Lower lobe of right lung (tissue), 2 donors: Measurements from ENCODE around the gene TNPO3. TPM values are rescaled to one million over a fixed set of nuclear protein-coding genes. Genes with fewer than 3 reads are reported as not detected.

ENCODE experiments used
- ATAC-seq, 2 donors: fragments of 200-7000 bp; cut with Tn5 transposase; one replicate each; pipeline ENCODE4 v1.9.1; 2020 to 2022; ENCODE audit warnings: mild to moderate bottlenecking in 2 of 2, moderate library complexity in 2 of 2
- DNase-seq: peaks from one replicate; pipeline ENCODE4 v3.0.0-alpha.2; 2020
- H3K27ac ChIP-seq: fragments of 200-600 bp; one replicate; pipeline ENCODE4 v1.8.0; 2022
- H3K27me3 ChIP-seq: fragments of 200-600 bp; one replicate; pipeline ENCODE4 v1.8.0; 2022; ENCODE audit warnings: low read depth
- H3K36me3 ChIP-seq: fragments of 200-600 bp; one replicate; pipeline ENCODE4 v1.8.0; 2022; ENCODE audit warnings: mild to moderate bottlenecking
- H3K4me1 ChIP-seq: fragments of 200-600 bp; one replicate; pipeline ENCODE4 v1.8.0; 2022
- H3K4me3 ChIP-seq: fragments of 200-600 bp; one replicate; pipeline ENCODE4 v1.8.0; 2022; ENCODE audit warnings: mild to moderate bottlenecking
- H3K9me3 ChIP-seq: fragments of 200-600 bp; one replicate; pipeline ENCODE4 v1.8.0; 2022
- CTCF ChIP-seq: fragments of 200-600 bp; IDR thresholded peaks from one replicate; pipeline ENCODE4 v1.8.0; 2022; ENCODE audit warnings: antibody characterized with exemption, mild to moderate bottlenecking
- intact Hi-C: fragments of 100-400 bp; cut with DNase I; formaldehyde crosslinking; loops from one replicate; pipeline ENCODE4 v1.11.0; 2022
- total RNA-seq: library from RNA; stranded (reverse); fragmentation: NEBNext Ultra II Directional; extraction: Animal tissue kit (Norgen Biotek cat#: 25700); gene quantifications from one replicate; pipeline ENCODE4 v1.2.1, GENCODE V29; 2021
- donor health status: DM: no; HTN: yes; CAD: no; lungs with severe emphysema.

The TNPO3 gene
- total RNA-seq, 1 donor from 2014 or later = 37.0 TPM

GRCh38 chr7:129013048-129013724 is 41.7 kb downstream of the TNPO3 start:
- H3K27me3 ChIP-seq = no peaks in the 10 kb centered on the region
- no peak overlapping the region for H3K4me3 ChIP-seq
- H3K9me3 ChIP-seq = no peaks in the 10 kb centered on the region
- peaks cover 57% of the 10 kb centered on the region for H3K36me3 ChIP-seq
- DNase-seq (no peak), ATAC-seq (no peak)
- H3K4me1 ChIP-seq = no peaks in the 10 kb centered on the region
- TF ChIP-seq CTCF = no peak
- H3K27ac ChIP-seq = no peak overlapping the region
- intact Hi-C loops = no loop called here

- intact Hi-C loops = no loop called here
- H3K27ac ChIP-seq = no peak overlapping the region
- H3K27me3 ChIP-seq = no peaks in the 10 kb centered on the region
- H3K4me3 ChIP-seq = no peak overlapping the region
- ATAC-seq = no peak
- no peaks in the 10 kb centered on the region for H3K9me3 ChIP-seq
- peaks cover 60% of the 10 kb centered on the region for H3K36me3 ChIP-seq
- DNase-seq = no peak
- no peak for TF ChIP-seq CTCF
- H3K4me1 ChIP-seq = no peaks in the 10 kb centered on the region
Observed at GRCh38 chr7:129012641-129013040, 42.3 kb downstream of the TNPO3 start.

GRCh38 chr7:129010075-129010474 is 44.8 kb downstream of the TNPO3 start:
- peak; percentile 71 for DNase-seq
- TF ChIP-seq CTCF = no peak
- H3K36me3 ChIP-seq = peaks cover 40% of the 10 kb centered on the region
- H3K9me3 ChIP-seq = no peaks in the 10 kb centered on the region
- H3K4me3 ChIP-seq = no peak overlapping the region
- H3K4me1 ChIP-seq = no peaks in the 10 kb centered on the region
- peak; percentile 76 to 92 for ATAC-seq
- intact Hi-C loops = no loop called here
- H3K27me3 ChIP-seq = no peaks in the 10 kb centered on the region
- H3K27ac ChIP-seq = no peak overlapping the region

GRCh38 chr7:129009437-129009836 is 45.5 kb downstream of the TNPO3 start:
- no peak for DNase-seq
- Histone ChIP-seq H3K4me3 (no peak overlapping the region), H3K4me1 (no peaks in the 10 kb centered on the region), H3K27ac (no peak overlapping the region), H3K27me3 (no peaks in the 10 kb centered on the region), H3K9me3 (no peaks in the 10 kb centered on the region), H3K36me3 (peaks cover 40% of the 10 kb centered on the region)
- no peak for TF ChIP-seq CTCF
- peak in 1 of 2 donors; percentile 32 for ATAC-seq
- intact Hi-C loops = no loop called here

- H3K36me3 ChIP-seq = peaks cover 40% of the 10 kb centered on the region
- H3K4me1 ChIP-seq = no peaks in the 10 kb centered on the region
- TF ChIP-seq CTCF = no peak
- H3K4me3 ChIP-seq = no peak overlapping the region
- peak in 1 of 2 donors; percentile 44 for ATAC-seq
- H3K27ac ChIP-seq = no peak overlapping the region
- DNase-seq = no peak
- no peaks in the 10 kb centered on the region for H3K27me3 ChIP-seq
- intact Hi-C loops = no loop called here
- no peaks in the 10 kb centered on the region for H3K9me3 ChIP-seq
Observed at GRCh38 chr7:129008645-129009414, 46.1 kb downstream of the TNPO3 start.
